Panc1 (cell line): ENCODE measurements around the gene BRMS1L. TPM values are rescaled to one million over a fixed set of nuclear protein-coding genes. Genes with fewer than 3 reads are reported as not detected.

Source experiments
- ATAC-seq: fragments of 200-7000 bp; cut with Tn5 transposase; 2 replicates; pipeline ENCODE4 v1.9.1; 2020; ENCODE audit warnings: mild to moderate bottlenecking, moderate library complexity
- BruUV-seq: library from RNA; stranded (reverse); fragments of 400-500 nt; replicated peaks from 2 replicates; lab custom pipeline; 2021; lab: Mats Ljungman, UMichigan
- CTCF ChIA-PET: fragments of 300-600 bp; sonication (Branson Sonifier 250); formaldehyde crosslinking; loops from one replicate; lab custom pipeline; 2022; ENCODE audit warnings: antibody characterized with exemption; lab: Charles Lee
- POLR2A ChIA-PET: fragments of 300-600 bp; sonication (Branson Sonifier 250); formaldehyde crosslinking; loops from one replicate; lab custom pipeline; 2022; ENCODE audit warnings: antibody characterized with exemption; lab: Charles Lee
- DNase-seq: peaks from one replicate; pipeline ENCODE4 v3.0.0-alpha.2; 2010; ENCODE audit warnings: low read depth, low spot score
- H3K27ac ChIP-seq: 2 replicates; pipeline ENCODE4 v1.5.1; 2011; ENCODE audit warnings: mild to moderate bottlenecking, low read length, inconsistent platforms
- H3K27me3 ChIP-seq: fragments of 200-500 bp; sonication (Bioruptor generic); 2 replicates; pipeline ENCODE4 v1.6.0; 2014; ENCODE audit warnings: low read length, inconsistent platforms; ENCODE audit not compliant: control insufficient read depth, insufficient read depth
- H3K36me3 ChIP-seq: fragments of 200-500 bp; sonication (Bioruptor generic); 2 replicates; pipeline ENCODE4 v1.5.1; 2014; ENCODE audit warnings: inconsistent platforms, mild to moderate bottlenecking, low read length, moderate library complexity; ENCODE audit not compliant: control insufficient read depth, insufficient read depth
- H3K4me1 ChIP-seq: 2 replicates; pipeline ENCODE4 v1.5.1; 2011; ENCODE audit warnings: inconsistent platforms, mild to moderate bottlenecking, low read length, moderate library complexity; ENCODE audit not compliant: control insufficient read depth, insufficient read depth
- H3K4me3 ChIP-seq, 2 experiments: 2 replicates each; pipeline ENCODE4 v1.5.1; 2011 to 2012; ENCODE audit warnings: low read depth in 2 of 2, low read length in 2 of 2, mild to moderate bottlenecking in 2 of 2, inconsistent platforms in 1 of 2, moderate library complexity in 1 of 2
- H3K9me3 ChIP-seq: fragments of 200-500 bp; sonication (Bioruptor generic); 2 replicates; pipeline ENCODE4 v1.5.1; 2014; ENCODE audit warnings: low read depth, mild to moderate bottlenecking, inconsistent platforms, low read length, moderate library complexity; ENCODE audit not compliant: control insufficient read depth, insufficient read depth
- CTCF ChIP-seq: fragments of 450-650 bp; IDR thresholded peaks from 2 replicates; pipeline ENCODE4 v1.5.1; 2017; ENCODE audit warnings: mild to moderate bottlenecking
- POLR2AphosphoS5 ChIP-seq: IDR thresholded peaks from 2 replicates; pipeline ENCODE4 v1.6.1; 2012; ENCODE audit warnings: mild to moderate bottlenecking, low read depth, low read length, moderate library complexity
- REST ChIP-seq, 2 experiments: IDR thresholded peaks; 2 replicates each; pipeline ENCODE4 v1.6.1; 2011 to 2012; ENCODE audit warnings: low read depth in 2 of 2, control low read depth in 1 of 2, low read length in 1 of 2, mild to moderate bottlenecking in 1 of 2, moderate library complexity in 1 of 2; ENCODE audit not compliant: insufficient read depth in 1 of 2
- SIN3A ChIP-seq: IDR thresholded peaks from 2 replicates; pipeline ENCODE4 v1.6.1; 2012; ENCODE audit warnings: low read depth, mild to moderate bottlenecking, low read length, moderate library complexity, borderline replicate concordance; ENCODE audit not compliant: insufficient read depth
- TCF7L2 ChIP-seq: IDR thresholded peaks from 2 replicates; pipeline ENCODE4 v1.6.1; 2011; ENCODE audit warnings: mild to moderate bottlenecking, low read depth, low read length, inconsistent platforms
- in situ Hi-C: cut with HindIII; loops from 2 replicates; pipeline ENCODE4 v1.10.0; 2016; ENCODE audit warnings: low sequenced_read_pairs, low pct_unique_long_range_greater_than_20kb
- intact Hi-C: fragments of 100-400 bp; cut with micrococcal nuclease; formaldehyde crosslinking; loops from one replicate; pipeline ENCODE4 v1.10.0; 2022; ENCODE audit not compliant: unreplicated experiment
- total RNA-seq: library from RNA; stranded (reverse); gene quantifications from one replicate; pipeline ENCODE4 v1.2.1, GENCODE V29; 2021; ENCODE audit not compliant: unreplicated experiment

The BRMS1L gene
- total RNA-seq, 1 experiment from 2014 or later = 10.5 TPM

- intact Hi-C loops = no loop called here
- Histone ChIP-seq H3K4me3 (no peak overlapping the region), H3K27ac (no peak overlapping the region), H3K36me3 (no peaks in the 10 kb centered on the region), H3K27me3 (no peaks in the 10 kb centered on the region), H3K9me3 (no peaks in the 10 kb centered on the region), H3K4me1 (no peaks in the 10 kb centered on the region)
- POLR2A ChIA-PET = interaction anchor here (0.7 kb wide), 1 partner anchor 71 kb away, joined by 6 read pairs; no protein-coding TSS in a partner anchor
- ATAC-seq = no peak
- in situ Hi-C loops = no loop called here
- BruUV-seq = no TSS peak
- CTCF ChIA-PET = no interaction called here
- no peak for DNase-seq
- TF ChIP-seq REST (IDR thresholded peaks at IDR 0.05; ENCODE audit: insufficient read depth in 1 of 2, low read depth in 2 of 2, low read length in 1 of 2) (no peak), SIN3A (no peak), CTCF (no peak), POLR2AphosphoS5 (no peak), TCF7L2 (no peak)
Observed at GRCh38 chr14:35853225-35853624, 27.1 kb downstream of the BRMS1L start.

GRCh38 chr14:35854696-35855270, 28.6 kb downstream of the BRMS1L start:
- CTCF ChIA-PET = no interaction called here
- no peaks in the 10 kb centered on the region for H3K36me3 ChIP-seq
- BruUV-seq = no TSS peak
- no peak overlapping the region for H3K4me3 ChIP-seq
- H3K4me1 ChIP-seq = no peaks in the 10 kb centered on the region
- H3K27ac ChIP-seq = no peak overlapping the region
- no peak for ATAC-seq
- H3K27me3 ChIP-seq = no peaks in the 10 kb centered on the region
- TF ChIP-seq REST (IDR thresholded peaks at IDR 0.05; ENCODE audit: insufficient read depth in 1 of 2, low read depth in 2 of 2, low read length in 1 of 2) (no peak), CTCF (no peak), POLR2AphosphoS5 (no peak), SIN3A (no peak), TCF7L2 (no peak)
- intact Hi-C loops = no loop called here
- no peak for DNase-seq
- in situ Hi-C loops = no loop called here
- H3K9me3 ChIP-seq = no peaks in the 10 kb centered on the region
- POLR2A ChIA-PET = no interaction called here
